ENCODE measurements around the gene GADD45A. TPM values are rescaled to one million over a fixed set of nuclear protein-coding genes. Genes with fewer than 3 reads are reported as not detected.
"Not testable (repeated sequence)": the region's sequence is repeated elsewhere in the genome, so short reads cannot be mapped to it uniquely, and the experiment has no call there.

Gene GADD45A
- total RNA-seq, 2 donors from 2014 or later, result 26.3 to 78.8 TPM

DNA sequence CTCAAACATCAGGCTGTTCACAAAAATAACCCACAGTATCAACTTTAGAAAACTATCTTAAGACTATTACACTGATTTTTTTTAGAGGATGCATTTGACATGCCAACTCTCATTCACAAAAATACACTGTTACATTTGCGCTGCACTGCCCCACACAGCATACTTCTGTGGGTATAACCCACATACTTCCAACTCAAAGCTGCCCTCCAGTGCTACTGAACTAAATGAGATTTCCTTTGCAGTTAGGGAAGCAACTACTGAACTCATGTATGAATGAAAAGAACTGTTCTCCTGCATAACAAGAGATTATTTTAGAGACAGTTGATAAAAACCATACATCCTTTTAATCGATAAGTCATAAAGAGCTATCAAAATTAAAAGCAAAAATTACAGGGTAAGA, 25.8 kb upstream of the GADD45A start:
- H3K27ac Mint-ChIP-seq, result no peak overlapping the region
- no peak for ATAC-seq
- no peak for DNase-seq (ENCODE audit: low spot score in 2 of 2)
- no peaks in the 10 kb centered on the region for H3K36me3 Mint-ChIP-seq
- no peaks in the 10 kb centered on the region for H3K9me3 Mint-ChIP-seq

DNA sequence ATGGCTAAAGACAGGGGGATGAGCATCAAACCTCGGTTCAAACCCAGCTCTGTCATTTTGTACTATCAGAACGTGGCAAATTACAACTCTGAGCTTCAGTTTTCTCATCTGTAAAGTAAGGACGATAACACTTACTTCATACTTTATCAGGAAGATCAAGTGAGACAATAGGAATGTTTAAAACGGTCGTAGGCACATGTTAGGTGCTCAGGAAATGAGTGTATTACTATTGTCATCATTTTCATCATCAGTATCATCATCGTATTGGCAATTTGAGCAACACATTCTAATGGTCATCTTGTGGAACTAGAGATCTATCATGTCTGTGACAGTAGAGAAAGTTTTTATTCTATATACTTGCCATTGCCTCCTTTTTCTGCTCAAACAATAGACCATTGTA, 22.1 kb upstream of the GADD45A start:
- Mint-ChIP-seq H3K36me3 (no peaks in the 10 kb centered on the region), H3K27ac (no peak overlapping the region), H3K9me3 (no peaks in the 10 kb centered on the region)
- ATAC-seq, result no peak
- no peak for DNase-seq (ENCODE audit: low spot score in 2 of 2)

DNA sequence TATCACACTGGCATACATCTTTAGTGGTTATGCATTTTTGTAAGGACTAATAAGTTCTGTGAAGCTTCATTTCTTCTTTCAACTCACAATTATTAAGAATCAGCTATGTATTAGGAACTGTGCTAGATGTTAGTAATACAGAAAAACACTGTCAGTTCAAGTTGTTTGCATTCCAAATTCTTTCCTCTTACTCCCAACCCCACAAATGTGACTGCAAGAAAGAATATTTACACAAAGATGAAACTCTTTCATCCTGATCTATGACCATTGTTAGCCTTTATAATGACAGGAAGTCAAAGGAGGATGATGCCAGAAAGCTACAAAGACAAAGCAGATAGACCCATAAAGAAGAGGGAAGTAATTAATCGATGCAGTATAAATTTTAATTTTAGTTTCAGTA, 21.0 kb upstream of the GADD45A start:
- Mint-ChIP-seq H3K36me3 (no peaks in the 10 kb centered on the region), H3K9me3 (no peaks in the 10 kb centered on the region), H3K27ac (no peak overlapping the region)
- DNase-seq (ENCODE audit: low spot score in 2 of 2), result no peak
- ATAC-seq, result no peak

DNA sequence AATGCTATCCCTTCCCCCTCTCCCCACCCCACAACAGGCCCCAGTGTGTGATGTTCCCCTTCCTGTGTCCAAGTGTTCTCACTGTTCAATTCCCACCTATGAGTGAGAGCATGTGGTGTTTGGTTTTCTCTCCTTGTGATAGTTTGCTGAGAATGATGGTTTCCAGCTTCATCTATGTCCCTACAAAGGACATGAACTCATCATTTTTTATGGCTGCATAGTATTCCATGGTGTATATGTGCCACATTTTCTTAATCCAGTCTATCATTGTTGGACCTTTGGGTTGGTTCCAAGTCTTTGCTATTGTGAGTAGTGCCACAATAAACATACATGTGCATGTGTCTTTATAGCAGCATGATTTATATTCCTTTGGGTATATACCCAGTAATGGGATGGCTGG, 19.7 kb upstream of the GADD45A start:
- not testable (repeated sequence) for H3K36me3 Mint-ChIP-seq; DNase-seq (ENCODE audit: low spot score in 2 of 2); H3K27ac Mint-ChIP-seq; H3K9me3 Mint-ChIP-seq; ATAC-seq

DNA sequence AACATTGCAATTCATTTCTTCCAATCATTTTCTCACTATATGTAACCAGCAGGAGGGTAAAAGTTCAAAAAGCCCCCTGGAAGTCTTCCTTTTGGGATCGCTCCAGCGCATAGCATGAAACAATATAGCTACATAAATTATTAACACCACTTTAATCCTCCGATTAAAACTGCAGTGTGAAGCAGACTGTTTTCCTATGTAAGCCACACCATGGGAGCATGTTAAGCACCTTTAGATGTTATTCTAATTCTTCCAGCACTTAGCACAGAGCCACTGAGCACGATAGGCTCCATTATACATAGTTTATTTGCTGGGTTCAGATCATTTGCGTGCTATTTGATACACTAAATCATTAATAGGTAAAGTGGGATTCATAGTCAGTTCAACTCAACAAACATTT, 18.4 kb upstream of the GADD45A start:
- DNase-seq (ENCODE audit: low spot score in 2 of 2) (no peak), ATAC-seq (no peak)
- no peaks in the 10 kb centered on the region for H3K9me3 Mint-ChIP-seq
- no peaks in the 10 kb centered on the region for H3K36me3 Mint-ChIP-seq
- H3K27ac Mint-ChIP-seq, result no peak overlapping the region

DNA sequence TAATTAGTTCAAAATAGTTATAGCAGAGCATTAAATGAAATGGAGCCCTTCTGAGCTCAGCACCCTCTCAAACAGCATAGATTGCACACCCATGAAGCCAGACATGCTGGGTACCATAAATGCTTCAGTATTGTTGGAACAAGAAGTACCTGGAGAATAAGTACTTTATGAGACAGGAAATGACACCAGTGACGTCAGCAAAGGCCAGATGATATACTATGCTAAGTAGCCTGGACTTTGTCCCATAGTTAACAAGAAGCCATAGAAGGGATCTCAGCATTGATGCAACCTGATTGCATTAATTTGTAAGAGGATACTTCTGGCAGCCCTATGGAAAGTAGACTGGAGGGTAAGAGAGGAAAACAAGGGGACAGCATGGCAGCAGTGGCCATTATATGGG, 16.3 kb upstream of the GADD45A start:
- no peak for DNase-seq (ENCODE audit: low spot score in 2 of 2)

DNA sequence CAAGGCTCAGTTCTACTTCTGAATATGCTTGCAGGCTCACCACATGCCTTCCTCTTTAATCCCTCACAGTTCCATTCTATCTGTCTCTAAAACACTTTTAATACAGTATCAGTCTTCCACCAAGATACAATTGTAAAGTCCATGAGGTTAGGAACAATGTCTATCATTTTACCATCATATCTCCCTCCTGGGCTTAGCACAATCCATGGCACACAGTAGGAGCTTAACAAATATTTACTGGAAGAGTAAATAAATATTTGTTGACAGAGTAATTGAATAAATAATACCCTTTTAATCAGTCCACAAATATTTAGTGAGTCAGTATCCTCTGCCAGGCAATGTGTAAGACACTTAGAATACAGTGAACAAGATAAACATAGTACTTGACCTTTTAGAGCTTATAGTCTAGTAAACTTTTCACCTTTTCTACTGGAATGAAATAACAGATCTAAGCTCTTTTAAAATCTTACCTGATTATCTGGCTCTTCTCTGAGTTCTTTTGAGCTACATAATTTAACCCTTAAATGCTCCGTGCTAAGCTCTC, 12.7 kb upstream of the GADD45A start:
- H3K36me3 Mint-ChIP-seq, result no peaks in the 10 kb centered on the region
- ATAC-seq (no peak), DNase-seq (ENCODE audit: low spot score in 2 of 2) (no peak)
- no peak overlapping the region for H3K27ac Mint-ChIP-seq
- no peaks in the 10 kb centered on the region for H3K9me3 Mint-ChIP-seq

More for the DNA sequence above, 16.3 kb upstream of the GADD45A start:
- no peaks in the 10 kb centered on the region for H3K36me3 Mint-ChIP-seq
- no peak for ATAC-seq
- H3K9me3 Mint-ChIP-seq, result no peaks in the 10 kb centered on the region
- H3K27ac Mint-ChIP-seq, result no peak overlapping the region

DNA sequence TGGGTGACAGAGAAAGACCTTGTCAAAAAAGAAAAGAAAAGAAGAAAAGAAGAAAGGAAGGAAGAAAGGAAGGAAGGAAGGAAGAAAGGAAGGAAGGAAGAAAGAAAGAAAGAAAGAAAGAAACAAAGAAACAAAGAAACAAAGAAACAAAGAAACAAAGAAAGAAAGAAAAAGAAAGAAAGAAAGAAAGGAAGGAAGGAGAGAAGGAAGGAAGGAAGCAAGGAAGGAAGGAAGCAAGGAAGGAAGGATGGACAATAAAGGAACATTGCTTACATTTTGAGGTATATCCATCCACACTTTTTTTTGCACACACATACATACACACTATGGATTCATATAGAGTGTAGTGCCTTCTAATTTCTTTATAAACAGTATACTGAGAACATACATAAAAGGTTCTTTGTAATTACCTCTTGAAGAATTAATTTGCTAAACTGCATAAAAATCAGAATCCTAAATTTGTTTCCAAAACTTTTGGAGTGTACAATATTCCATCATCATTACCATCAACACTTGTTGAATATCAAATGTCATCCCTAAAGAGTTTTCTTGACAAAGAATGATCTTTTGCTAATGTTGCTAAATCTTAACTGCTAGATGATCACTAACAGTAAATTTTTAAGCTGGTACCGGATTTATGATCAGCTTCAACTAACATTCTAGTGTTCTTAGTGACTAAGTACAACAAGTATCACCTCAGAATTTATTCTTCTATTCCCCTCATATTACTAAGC, 11.4 kb upstream of the GADD45A start:
- ATAC-seq, result no peak
- Mint-ChIP-seq H3K36me3 (no peaks in the 10 kb centered on the region), H3K9me3 (no peaks in the 10 kb centered on the region), H3K27ac (peak overlapping the region in 1 of 2 donors; percentile 77)
- DNase-seq (ENCODE audit: low spot score in 2 of 2), result no peak

DNA sequence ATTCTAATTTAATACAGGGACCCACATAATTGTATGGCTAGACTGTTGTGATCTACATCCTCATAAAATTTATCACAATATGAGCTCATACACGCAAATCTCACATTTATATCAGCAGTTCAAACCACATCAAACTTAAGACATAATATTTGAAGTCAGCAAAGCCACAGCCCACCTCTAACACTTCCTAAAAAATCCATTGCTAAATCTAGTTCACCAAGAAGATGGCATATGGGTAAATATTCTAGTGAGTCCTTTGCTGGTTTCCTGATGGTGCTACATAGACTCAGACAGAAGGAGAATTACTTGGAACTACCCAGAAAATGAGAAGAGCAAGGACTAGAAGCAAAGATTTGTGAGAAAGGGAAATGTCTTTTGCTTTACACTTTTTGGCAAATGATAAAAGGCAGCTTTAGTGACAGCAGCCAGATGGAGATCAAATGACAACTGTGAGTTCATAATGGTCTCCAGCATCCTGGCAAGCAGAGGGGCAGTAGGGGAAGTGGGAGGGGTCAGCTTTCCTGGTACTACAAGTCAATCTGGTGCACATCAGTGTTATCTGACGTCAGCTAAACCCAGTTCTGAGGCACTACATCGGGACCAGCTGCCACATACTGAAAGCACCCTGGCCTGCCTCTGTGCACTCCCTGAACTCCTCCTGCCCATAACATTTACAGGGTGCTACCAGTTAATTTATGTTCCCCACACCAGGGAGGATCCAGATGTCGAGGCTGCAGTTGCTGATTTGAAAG, 10.6 kb upstream of the GADD45A start:
- no peaks in the 10 kb centered on the region for H3K36me3 Mint-ChIP-seq
- H3K9me3 Mint-ChIP-seq, result no peaks in the 10 kb centered on the region

DNA sequence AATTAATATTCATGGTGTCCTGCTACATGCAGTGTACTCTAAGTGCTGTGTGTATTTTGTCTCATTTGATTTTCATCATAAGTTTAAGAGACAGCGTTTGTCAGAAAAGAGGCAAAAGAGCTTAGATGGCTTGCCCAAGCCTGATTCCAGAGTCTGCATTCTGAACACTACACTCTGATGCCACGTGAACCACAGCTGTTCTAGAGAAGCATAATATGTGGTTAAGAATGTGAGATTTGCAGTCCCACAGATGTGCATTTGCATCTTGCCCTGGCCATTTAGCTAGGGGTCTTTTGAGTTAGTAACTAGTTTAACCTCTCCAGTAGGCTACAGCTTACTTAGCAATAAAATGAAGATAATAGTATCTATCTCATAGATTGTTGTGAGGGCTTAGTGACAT, 9.2 kb upstream of the GADD45A start:
- H3K27ac Mint-ChIP-seq, result no peak overlapping the region
- ATAC-seq (no peak), DNase-seq (ENCODE audit: low spot score in 2 of 2) (no peak)
- H3K36me3 Mint-ChIP-seq, result no peaks in the 10 kb centered on the region
- no peaks in the 10 kb centered on the region for H3K9me3 Mint-ChIP-seq

More for the DNA sequence above, 10.6 kb upstream of the GADD45A start:
- ATAC-seq (peak; percentile 88 to 92), DNase-seq (ENCODE audit: low spot score in 2 of 2) (peak in 1 of 2 donors; percentile 16)
- H3K27ac Mint-ChIP-seq, result peak overlapping the region; percentile 15 to 77

DNA sequence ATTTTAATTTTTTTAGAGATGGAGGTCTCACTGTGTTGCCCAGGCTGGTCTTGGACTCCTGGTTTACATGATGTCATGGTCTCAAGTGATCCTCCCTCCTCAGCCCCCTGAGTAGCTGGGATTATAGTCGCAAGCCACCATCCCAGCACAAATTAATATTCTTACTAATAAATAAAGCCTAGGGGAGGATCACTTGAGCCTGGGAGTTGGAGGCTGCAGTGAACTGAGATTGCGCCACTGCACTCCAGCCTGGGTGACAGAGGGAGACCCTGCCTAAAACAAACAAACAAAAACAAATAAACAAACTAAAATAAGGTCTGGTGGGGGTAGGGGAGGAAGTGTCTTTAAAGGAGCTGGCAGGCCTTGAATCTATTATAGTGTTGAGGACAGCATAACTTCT, 8.7 kb upstream of the GADD45A start:
- Mint-ChIP-seq H3K9me3 (no peaks in the 10 kb centered on the region), H3K36me3 (no peaks in the 10 kb centered on the region), H3K27ac (no peak overlapping the region)
- DNase-seq (ENCODE audit: low spot score in 2 of 2) (no peak), ATAC-seq (no peak)

DNA sequence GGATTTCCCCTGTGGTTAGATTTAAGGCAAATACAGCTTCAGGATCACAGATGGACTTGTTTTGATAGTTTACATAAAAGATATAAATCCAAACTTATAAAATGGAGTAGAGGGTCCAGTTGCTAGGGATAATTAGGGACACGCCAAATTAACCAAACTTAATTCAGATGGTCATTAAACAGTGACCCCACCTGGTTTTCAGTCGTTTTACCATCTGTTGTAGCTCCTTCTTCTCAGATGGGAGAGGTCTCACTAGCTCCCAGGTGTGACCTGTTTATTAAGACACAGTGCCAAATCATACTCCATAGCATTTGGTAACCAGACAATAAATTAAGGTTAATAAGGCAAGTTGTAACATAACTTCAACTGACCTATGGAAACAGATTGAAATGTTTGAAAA, 8.1 kb upstream of the GADD45A start:
- H3K9me3 Mint-ChIP-seq, result no peaks in the 10 kb centered on the region
- no peak for ATAC-seq
- DNase-seq (ENCODE audit: low spot score in 2 of 2), result no peak
- no peaks in the 10 kb centered on the region for H3K36me3 Mint-ChIP-seq
- no peak overlapping the region for H3K27ac Mint-ChIP-seq

DNA sequence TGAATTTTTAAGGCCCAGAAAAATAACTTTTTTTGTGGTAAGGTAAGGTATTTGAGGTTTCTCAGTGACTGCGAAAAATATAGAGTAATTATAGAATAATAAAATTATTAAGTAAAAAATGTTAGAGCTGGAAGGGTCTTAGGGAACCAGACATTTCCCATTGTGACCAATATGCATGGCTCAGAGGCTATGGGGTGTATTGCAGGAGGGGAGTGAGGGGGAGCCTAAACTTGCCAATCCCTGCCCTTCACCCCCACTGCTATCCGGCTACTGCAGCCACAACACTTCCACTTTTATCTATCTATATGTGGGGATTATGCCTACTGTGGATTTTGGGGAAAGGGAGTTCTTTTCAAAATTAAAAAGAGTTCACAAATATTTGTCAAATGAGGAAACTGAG, 7.6 kb upstream of the GADD45A start:
- Mint-ChIP-seq H3K27ac (no peak overlapping the region), H3K36me3 (no peaks in the 10 kb centered on the region), H3K9me3 (no peaks in the 10 kb centered on the region)
- no peak for ATAC-seq
- no peak for DNase-seq (ENCODE audit: low spot score in 2 of 2)

DNA sequence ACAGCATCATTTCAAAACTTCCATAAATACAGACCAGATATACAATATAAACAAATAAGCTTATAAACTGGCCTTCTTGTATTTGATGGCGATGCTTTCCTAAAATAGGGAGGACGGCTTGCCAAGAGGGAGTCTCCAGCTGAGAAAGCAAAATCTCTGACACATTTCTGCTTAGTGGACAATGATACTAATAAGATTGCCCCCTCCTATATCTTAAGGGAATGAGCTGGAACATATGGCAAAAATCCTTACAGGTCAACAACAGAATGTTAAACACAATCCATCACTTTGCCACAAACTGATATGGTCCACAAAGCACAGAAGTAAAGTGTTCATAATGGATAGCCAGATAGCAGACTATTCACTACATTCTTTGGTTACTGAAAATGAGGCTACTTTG, 7.1 kb upstream of the GADD45A start:
- DNase-seq (ENCODE audit: low spot score in 2 of 2) (no peak), ATAC-seq (no peak)
- Mint-ChIP-seq H3K27ac (no peak overlapping the region), H3K36me3 (no peaks in the 10 kb centered on the region), H3K9me3 (no peaks in the 10 kb centered on the region)

DNA sequence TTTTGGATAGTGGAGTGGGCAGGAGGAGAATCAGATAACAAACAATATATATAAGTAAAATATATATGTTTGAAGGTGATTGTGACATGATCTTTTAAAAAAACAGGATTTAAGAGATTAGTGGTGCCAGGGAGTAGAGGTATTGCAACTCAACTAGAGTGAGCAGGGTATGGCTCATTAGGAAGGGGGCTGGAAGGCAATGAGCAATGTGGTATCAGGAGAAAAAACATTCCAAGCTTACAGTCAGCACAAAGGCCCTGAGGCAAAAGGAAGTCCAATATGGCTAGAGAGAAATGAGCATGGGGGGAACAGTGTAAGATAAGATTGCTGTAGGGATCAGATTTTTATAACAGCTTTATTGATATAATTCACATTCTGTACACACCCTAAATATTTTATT, 5.3 kb upstream of the GADD45A start:
- H3K9me3 Mint-ChIP-seq, result no peaks in the 10 kb centered on the region
- no peak for ATAC-seq
- DNase-seq (ENCODE audit: low spot score in 2 of 2), result no peak
- H3K36me3 Mint-ChIP-seq, result no peaks in the 10 kb centered on the region
- no peak overlapping the region for H3K27ac Mint-ChIP-seq

DNA sequence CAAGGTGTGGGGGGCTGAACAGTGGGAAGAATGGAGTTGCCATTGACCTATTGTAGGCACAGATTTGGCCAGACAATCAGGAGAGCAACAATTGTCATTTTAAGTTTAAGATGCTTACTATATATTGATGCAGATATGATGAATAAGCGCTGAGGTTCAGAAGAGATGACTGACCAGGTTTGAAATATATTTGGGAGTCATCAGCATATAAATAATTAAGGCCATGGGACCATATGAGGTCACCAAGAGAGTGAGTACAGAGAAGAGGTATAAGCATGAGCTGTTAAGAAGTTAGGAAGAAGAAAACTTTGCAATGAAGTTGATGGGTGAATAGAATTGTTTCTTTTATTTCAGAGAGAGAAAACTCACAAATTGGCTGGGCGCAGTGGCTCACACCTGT, 4.5 kb upstream of the GADD45A start:
- Mint-ChIP-seq H3K9me3 (no peaks in the 10 kb centered on the region), H3K27ac (no peak overlapping the region), H3K36me3 (peaks cover 0 to 6% of the 10 kb centered on the region in 2 donors)
- DNase-seq (ENCODE audit: low spot score in 2 of 2), result no peak
- no peak for ATAC-seq

DNA sequence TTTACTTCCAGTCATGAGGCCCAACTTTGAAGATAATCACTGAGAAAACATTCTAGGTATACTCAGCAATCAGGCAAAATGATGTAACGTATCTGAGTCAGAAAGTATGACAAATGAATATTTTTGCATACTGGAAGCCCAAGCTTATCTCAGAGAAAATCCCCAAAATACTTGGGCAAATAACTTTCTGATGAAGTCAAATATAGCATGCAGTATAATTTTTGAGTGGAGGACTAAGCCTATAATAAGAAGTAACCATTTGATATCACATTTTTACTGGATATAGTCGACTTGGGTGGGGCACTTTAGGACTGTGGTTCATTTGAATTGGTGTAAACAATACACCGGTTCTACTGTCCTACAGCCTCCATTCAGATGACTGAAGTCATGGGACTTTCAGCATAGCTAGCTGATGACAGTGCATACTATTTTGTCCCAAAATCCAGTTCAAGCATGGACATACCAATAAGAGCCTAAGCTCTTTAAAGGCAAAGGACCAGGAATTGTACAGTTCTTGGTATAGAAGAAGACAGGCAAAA, 2.3 kb upstream of the GADD45A start:
- Mint-ChIP-seq H3K27ac (no peak overlapping the region), H3K9me3 (no peaks in the 10 kb centered on the region), H3K36me3 (peaks cover 10 to 21% of the 10 kb centered on the region in 2 donors)
- DNase-seq (ENCODE audit: low spot score in 2 of 2) (no peak), ATAC-seq (no peak)
